MM.1S (cell line): Measurements from ENCODE around the gene FAF1.

Experiments used
- CTCF ChIP-seq: fragments of 300-600 bp; sonication (generic); IDR thresholded peaks from 2 replicates; pipeline ENCODE4 v1.5.1; 2016; ENCODE audit warnings: antibody characterized with exemption, low read length, mixed read lengths
- EZH2 ChIP-seq: fragments of 300-600 bp; sonication (generic); optimal IDR thresholded peaks from 2 replicates; pipeline ENCODE3; 2017; ENCODE audit warnings: low read depth, mild to moderate bottlenecking, antibody characterized with exemption, low read length, mixed read lengths

GRCh38 chr1:50787266-50787665, 172.8 kb downstream of the FAF1 start:
- TF ChIP-seq CTCF (no peak), EZH2 (no peak)
